Panc1 (cell line): ENCODE data around the gene DNM3.

Experiments used
- CTCF ChIP-seq: fragments of 450-650 bp; IDR thresholded peaks from 2 replicates; pipeline ENCODE4 v1.5.1; 2017; ENCODE audit warnings: mild to moderate bottlenecking
- REST ChIP-seq, 2 experiments: IDR thresholded peaks; 2 replicates each; pipeline ENCODE4 v1.6.1; 2011 to 2012; ENCODE audit warnings: low read depth in 2 of 2, control low read depth in 1 of 2, low read length in 1 of 2, mild to moderate bottlenecking in 1 of 2, moderate library complexity in 1 of 2; ENCODE audit not compliant: insufficient read depth in 1 of 2
- TCF7L2 ChIP-seq: IDR thresholded peaks from 2 replicates; pipeline ENCODE4 v1.6.1; 2011; ENCODE audit warnings: mild to moderate bottlenecking, low read depth, low read length, inconsistent platforms

- TF ChIP-seq TCF7L2: no peak
- TF ChIP-seq CTCF: no peak
- TF ChIP-seq REST (IDR thresholded peaks at IDR 0.05; ENCODE audit: insufficient read depth in 1 of 2, low read depth in 2 of 2, low read length in 1 of 2): no peak
Measured at GRCh38 chr1:172148213-172148612, 306.9 kb downstream of the DNM3 start.
